ENCODE measurements around the gene HOMER3. TPM values are rescaled to one million over a fixed set of nuclear protein-coding genes. Genes with fewer than 3 reads are reported as not detected.

The HOMER3 gene
- total RNA-seq, 1 experiment from 2014 or later = 58.9 TPM

GRCh38 chr19:18964121-18964520 is 23.1 kb upstream of the HOMER3 start:
- no peak overlapping the region for H3K27ac ChIP-seq (ENCODE audit: low read length)
- TF ChIP-seq REST (IDR thresholded peaks at IDR 0.05; ENCODE audit: insufficient read depth in 1 of 2, low read depth in 2 of 2, low read length in 1 of 2) (no peak), SIN3A (IDR thresholded peaks at IDR 0.05; ENCODE audit: borderline replicate concordance, insufficient read depth, low read depth, low read length) (no peak), POLR2AphosphoS5 (IDR thresholded peaks at IDR 0.05; ENCODE audit: low read depth, low read length) (no peak), TCF7L2 (IDR thresholded peaks at IDR 0.05; ENCODE audit: low read depth, low read length) (no peak), CTCF (IDR thresholded peaks at IDR 0.05) (no peak)
- H3K9me3 ChIP-seq (ENCODE audit: control insufficient read depth, insufficient read depth, low read depth, low read length) = no peaks in the 10 kb centered on the region
- ChIA-PET POLR2A (no interaction called here), CTCF (no interaction called here)
- H3K4me3 ChIP-seq (ENCODE audit: low read depth in 2 of 2, low read length in 2 of 2) = no peak overlapping the region
- DNase-seq (ENCODE audit: low read depth, low spot score) (no peak), ATAC-seq (no peak)
- BruUV-seq (replicated peaks) = no TSS peak
- H3K36me3 ChIP-seq (ENCODE audit: control insufficient read depth, insufficient read depth, low read length) = no peaks in the 10 kb centered on the region
- H3K4me1 ChIP-seq (ENCODE audit: control insufficient read depth, insufficient read depth, low read length) = peaks cover 7% of the 10 kb centered on the region; the same call in 1 of the 2 replicates
- no peaks in the 10 kb centered on the region for H3K27me3 ChIP-seq (ENCODE audit: control insufficient read depth, insufficient read depth, low read length)
- in situ Hi-C loops (cut with HindIII; ENCODE audit: low pct_unique_long_range_greater_than_20kb, low sequenced_read_pairs) = no loop called here
- intact Hi-C loops (cut with micrococcal nuclease; ENCODE audit: unreplicated experiment) = no loop called here

GRCh38 chr19:18961767-18962620 is 21.0 kb upstream of the HOMER3 start:
- Histone ChIP-seq H3K4me1 (ENCODE audit: control insufficient read depth, insufficient read depth, low read length) (no peaks in the 10 kb centered on the region), H3K27ac (ENCODE audit: low read length) (no peak overlapping the region), H3K4me3 (ENCODE audit: low read depth in 2 of 2, low read length in 2 of 2) (no peak overlapping the region), H3K27me3 (ENCODE audit: control insufficient read depth, insufficient read depth, low read length) (no peaks in the 10 kb centered on the region), H3K36me3 (ENCODE audit: control insufficient read depth, insufficient read depth, low read length) (no peaks in the 10 kb centered on the region), H3K9me3 (ENCODE audit: control insufficient read depth, insufficient read depth, low read depth, low read length) (no peaks in the 10 kb centered on the region)
- intact Hi-C loops (cut with micrococcal nuclease; ENCODE audit: unreplicated experiment) (no loop called here), in situ Hi-C loops (cut with HindIII; ENCODE audit: low pct_unique_long_range_greater_than_20kb, low sequenced_read_pairs) (no loop called here)
- ChIA-PET CTCF (interaction anchor here (0.6 kb wide), 1 partner anchor 11 kb away, joined by 4 read pairs; no protein-coding TSS in a partner anchor), POLR2A (no interaction called here)
- BruUV-seq (replicated peaks) = no TSS peak
- no peak for TF ChIP-seq SIN3A (IDR thresholded peaks at IDR 0.05; ENCODE audit: borderline replicate concordance, insufficient read depth, low read depth, low read length)
- TF ChIP-seq TCF7L2 (IDR thresholded peaks at IDR 0.05; ENCODE audit: low read depth, low read length) = no peak
- TF ChIP-seq POLR2AphosphoS5 (IDR thresholded peaks at IDR 0.05; ENCODE audit: low read depth, low read length) = no peak
- TF ChIP-seq CTCF (IDR thresholded peaks at IDR 0.05) = no peak
- no peak for TF ChIP-seq REST (IDR thresholded peaks at IDR 0.05; ENCODE audit: insufficient read depth in 1 of 2, low read depth in 2 of 2, low read length in 1 of 2)
- DNase-seq (ENCODE audit: low read depth, low spot score) = no peak
- peak; percentile 50; the same call in 1 of the 2 replicates for ATAC-seq

Measured in Panc1 (cell line).